HepG2 (cell line): ENCODE measurements around the gene UNC50. TPM values are rescaled to one million over a fixed set of nuclear protein-coding genes. Genes with fewer than 3 reads are reported as not detected.

Source experiments
- ATAC-seq: fragments of 200-7000 bp; cut with Tn5 transposase; 3 replicates; pipeline ENCODE4 v1.9.1; 2020; ENCODE audit warnings: mild to moderate bottlenecking, moderate library complexity
- BruUV-seq: library from RNA; stranded (reverse); fragments of 400-500 nt; replicated peaks from 2 replicates; lab custom pipeline; 2021; lab: Mats Ljungman, UMichigan
- CTCF ChIA-PET: fragments of 300-600 bp; formaldehyde crosslinking; extraction: SDS; loops from one replicate; lab custom pipeline; 2021; ENCODE audit warnings: low total read pairs, inconsistent platforms, low intra/inter-chr PET ratio; lab: Yijun Ruan, JAX
- POLR2A ChIA-PET: fragments of 350-600 bp; sonication (Branson Sonifier 250); formaldehyde crosslinking; loops from one replicate; lab custom pipeline; 2020; ENCODE audit warnings: antibody characterized with exemption, inconsistent platforms; lab: Yijun Ruan, JAX
- DNase-seq: peaks from one replicate; pipeline ENCODE4 v3.0.0-alpha.2; 2015; ENCODE audit warnings: low spot score
- FAIRE-seq: peaks from 3 replicates; lab custom pipeline; 2011; peaks lifted over from hg19 to GRCh38; lab: Jason Lieb, UNC
- H2AFZ ChIP-seq: one replicate; pipeline ENCODE4 v1.6.1; 2011; ENCODE audit warnings: low read length, inconsistent platforms
- H3K27ac ChIP-seq: fragments of 300-600 bp; 3 replicates; pipeline ENCODE4 v1.8.0; 2011; ENCODE audit warnings: mixed run types, mild to moderate bottlenecking, mixed read lengths, low read length, inconsistent platforms; ENCODE audit not compliant: insufficient read depth; ENCODE audit errors: extremely low read length
- H3K27me3 ChIP-seq, 2 experiments: fragments of 200-600 bp in 1 of 2; 2 replicates in 1 of 2; 3 replicates in 1 of 2; pipeline versions ENCODE4 v1.6.0 to v1.8.0; 2011; ENCODE audit warnings: low read length in 2 of 2, mild to moderate bottlenecking in 2 of 2, moderate library complexity in 2 of 2, inconsistent platforms in 1 of 2; ENCODE audit not compliant: insufficient read depth in 2 of 2, control insufficient read depth in 1 of 2
- H3K36me3 ChIP-seq, 2 experiments: fragments of 200-600 bp in 1 of 2; replicated peaks in 1 of 2; 2 replicates in 1 of 2; 3 replicates in 1 of 2; pipeline versions ENCODE4 v1.5.1 to v1.8.0; 2011; ENCODE audit warnings: low read length in 2 of 2, inconsistent platforms in 1 of 2; ENCODE audit not compliant: insufficient read depth in 2 of 2, control insufficient read depth in 1 of 2
- H3K4me1 ChIP-seq: 2 replicates; pipeline ENCODE4 v1.5.1; 2012; ENCODE audit warnings: low read length, inconsistent platforms; ENCODE audit not compliant: insufficient read depth
- H3K4me2 ChIP-seq: 2 replicates; pipeline ENCODE4 v1.6.0; 2011; ENCODE audit warnings: low read depth, low read length, inconsistent platforms
- H3K4me3 ChIP-seq, 3 experiments: fragments of 200-600 bp in 1 of 3; sonication (generic), shearing (Covaris generic) in 1 of 3; replicated peaks in 1 of 3; 2 replicates each; pipeline ENCODE4 v1.5.1; 2011 to 2016; ENCODE audit warnings: low read length in 3 of 3, inconsistent platforms in 2 of 3, low read depth in 2 of 3, mild to moderate bottlenecking in 2 of 3, control low read depth in 1 of 3, mixed read lengths in 1 of 3; ENCODE audit not compliant: insufficient read depth in 1 of 3
- H3K79me2 ChIP-seq: one replicate; pipeline ENCODE4 v1.6.1; 2011; ENCODE audit warnings: low read length, inconsistent platforms; ENCODE audit not compliant: insufficient read depth
- H3K9ac ChIP-seq: 2 replicates; pipeline ENCODE4 v1.6.0; 2011; ENCODE audit warnings: mild to moderate bottlenecking, low read depth, low read length, inconsistent platforms; ENCODE audit not compliant: insufficient read depth
- H3K9me3 ChIP-seq: 2 replicates; pipeline ENCODE4 v1.5.1; 2012; ENCODE audit warnings: mild to moderate bottlenecking, low read length
- H4K20me1 ChIP-seq: 2 replicates; pipeline ENCODE4 v1.6.0; 2011; ENCODE audit warnings: inconsistent platforms, mild to moderate bottlenecking, low read length, moderate library complexity; ENCODE audit not compliant: insufficient read depth
- HMGXB4 ChIP-seq, 2 experiments: sonication (generic) in 1 of 2; formaldehyde crosslinking in 1 of 2; IDR thresholded peaks; 2 replicates each; pipeline versions ENCODE4 v1.4.0 to v1.6.1; 2018 to 2020; ENCODE audit warnings: missing genetic modification reagents in 2 of 2, borderline replicate concordance in 1 of 2, low read depth in 1 of 2, mild to moderate bottlenecking in 1 of 2, missing biosample characterization in 1 of 2
- KMT2A ChIP-seq: sonication (generic); formaldehyde crosslinking; IDR thresholded peaks from 2 replicates; pipeline ENCODE4 v1.4.0; 2020; ENCODE audit warnings: missing genetic modification reagents
- MAX ChIP-seq: IDR thresholded peaks from 2 replicates; pipeline ENCODE4 v1.6.1; 2012; ENCODE audit warnings: inconsistent platforms
- NPAS2 ChIP-seq: sonication (generic); formaldehyde crosslinking; IDR thresholded peaks from 2 replicates; pipeline ENCODE4 v1.8.0; 2022; ENCODE audit warnings: mild to moderate bottlenecking, missing genetic modification reagents, borderline replicate concordance
- SMC3 ChIP-seq: IDR thresholded peaks from 2 replicates; pipeline ENCODE4 v1.6.1; 2011; ENCODE audit warnings: low read length, improper control_type of control experiment
- SP2 ChIP-seq: sonication (generic); formaldehyde crosslinking; IDR thresholded peaks from 2 replicates; pipeline ENCODE4 v1.5.1; 2020; ENCODE audit warnings: mild to moderate bottlenecking, missing genetic modification reagents
- TGIF2 ChIP-seq: IDR thresholded peaks from 2 replicates; pipeline ENCODE4 v1.6.1; 2016; ENCODE audit warnings: control low read depth, missing compliant biosample characterization
- ZBTB33 ChIP-seq: sonication (generic); formaldehyde crosslinking; IDR thresholded peaks from 2 replicates; pipeline ENCODE4 v1.4.0; 2020; ENCODE audit warnings: missing genetic modification reagents
- ZIK1 ChIP-seq: sonication (generic); formaldehyde crosslinking; IDR thresholded peaks from 2 replicates; pipeline ENCODE4 v1.5.0; 2020; ENCODE audit warnings: mild to moderate bottlenecking, low read depth, missing genetic modification reagents, borderline replicate concordance
- ZNF317 ChIP-seq: sonication (generic); formaldehyde crosslinking; IDR thresholded peaks from 2 replicates; pipeline ENCODE4 v1.5.0; 2020; ENCODE audit warnings: mild to moderate bottlenecking, missing genetic modification reagents
- ZNF746 ChIP-seq: sonication (generic); formaldehyde crosslinking; IDR thresholded peaks from 2 replicates; pipeline ENCODE4 v1.8.0; 2022; ENCODE audit warnings: mild to moderate bottlenecking, missing genetic modification reagents
- WGBS: methylation state at CpG from one replicate; pipeline ENCODE4 v1.1.6; 2017; ENCODE audit warnings: low lambda C conversion rate; 5-methylcytosine and 5-hydroxymethylcytosine counted together
- in situ Hi-C: cut with HindIII; loops from 2 replicates; pipeline ENCODE4 v1.10.0; 2017; ENCODE audit warnings: low pct_unique_long_range_greater_than_20kb; ENCODE audit not compliant: extremely low pct_ligation_motif_present
- intact Hi-C: fragments of 100-400 bp; cut with micrococcal nuclease; formaldehyde crosslinking; loops from one replicate; pipeline ENCODE4 v1.10.0; 2022; ENCODE audit not compliant: unreplicated experiment
- polyA plus RNA-seq, 8 experiments: library from polyadenylated mRNA; depleted of rRNA in 3 of 8; stranded (reverse) in 7 of 8; unstranded in 1 of 8; fragments of >200 nt; fragmentation: Illumina TruSeq in 4 of 8; extraction: Trizol in 4 of 8; gene quantifications; 2 replicates each; pipeline versions ENCODE4 v1.2.1 to v1.2.3, GENCODE V29; 2011 to 2016; ENCODE audit warnings: low read depth in 4 of 8, missing spikeins in 1 of 8, mixed read lengths in 1 of 8; ENCODE audit not compliant: insufficient read depth in 1 of 8
- total RNA-seq, 5 experiments: library from RNA; depleted of rRNA; stranded (reverse); fragments of >200 nt; fragmentation: Illumina TruSeq; extraction: Trizol; gene quantifications; 2 replicates each; pipeline ENCODE4 v1.2.3, GENCODE V29; 2016; ENCODE audit warnings: low read depth in 1 of 5

UNC50 gene
- total and polyA plus RNA-seq, 2 of the 13 experiments (the other 11 are each of a cell fraction or from before 2014, with no cell fraction given): 92.6 to 95.6 TPM

GRCh38 chr2:98568161-98568956, 40.0 kb upstream of the UNC50 start:
- WGBS: 95% methylated on average over 11 of the region's 11 CpGs
- Histone ChIP-seq H2AFZ (no peak overlapping the region), H3K27me3 (no peaks in the 10 kb centered on the region)
- no peak for TF ChIP-seq ZNF746 (CRISPR knock-in tag)
- TF ChIP-seq, all 625 proteins: peak for 0
- Histone ChIP-seq H3K9ac (no peak overlapping the region), H3K79me2 (no peaks in the 10 kb centered on the region), H4K20me1 (no peaks in the 10 kb centered on the region), H3K4me2 (no peak overlapping the region), H3K36me3 (peaks cover 12 to 42% of the 10 kb centered on the region in 2 experiments; a peak in 4 of 5 replicates), H3K4me3 (no peak overlapping the region), H3K27ac (no peak overlapping the region), H3K4me1 (no peaks in the 10 kb centered on the region), H3K9me3 (no peaks in the 10 kb centered on the region)
- ATAC-seq (no peak), DNase-seq (no peak), FAIRE-seq (no peak)
- POLR2A ChIA-PET: no interaction called here
- BruUV-seq: no TSS peak
- in situ Hi-C loops (loop anchor here (5.0 kb wide), 1 partner anchor 34 kb away; no protein-coding TSS in a partner anchor), intact Hi-C loops (loop anchor here (2.0 kb wide), 1 partner anchor 40 kb away; the partner anchor contains the start of genes COA5 and UNC50)
- CTCF ChIA-PET: interaction anchor here (0.8 to 3.0 kb wide), 2 partner anchors 33 to 498 kb away, joined by 4 to 32 read pairs; no protein-coding TSS in a partner anchor

GRCh38 chr2:98569197-98569793, 39.1 kb upstream of the UNC50 start:
- 67% methylated on average over 15 of the region's 19 CpGs for WGBS
- TF ChIP-seq ZIK1 (CRISPR knock-in tag) (no peak), KMT2A (CRISPR knock-in tag) (no peak), NPAS2 (CRISPR knock-in tag) (no peak), ZBTB33 (CRISPR knock-in tag) (no peak), ZNF317 (no peak), SP2 (CRISPR knock-in tag) (no peak), SMC3 (peak; percentile 79), TGIF2 (no peak), HMGXB4 (CRISPR knock-in tag; IDR thresholded peaks at IDR 0.05; ENCODE audit: borderline replicate concordance in 1 of 2, low read depth in 1 of 2) (peak in 1 of 2 experiments; percentile 56; a peak in 1 of 4 replicates), MAX (peak; percentile 29; the same call in 1 of the 2 replicates)

More at GRCh38 chr2:98569197-98569793, 39.1 kb upstream of the UNC50 start:
- Histone ChIP-seq H2AFZ (no peak overlapping the region), H3K79me2 (no peaks in the 10 kb centered on the region), H3K9ac (no peak overlapping the region), H3K27ac (no peak overlapping the region), H3K36me3 (peaks cover 8 to 40% of the 10 kb centered on the region in 2 experiments; a peak in 4 of 5 replicates), H3K27me3 (no peaks in the 10 kb centered on the region), H3K4me2 (no peak overlapping the region), H4K20me1 (no peaks in the 10 kb centered on the region), H3K4me3 (no peak overlapping the region), H3K4me1 (no peaks in the 10 kb centered on the region), H3K9me3 (no peaks in the 10 kb centered on the region)
- ATAC-seq (peak; percentile 89), FAIRE-seq (peak; percentile 57), DNase-seq (peak; percentile 41)
- intact Hi-C loops: loop anchor here (1.0 to 2.0 kb wide), 3 partner anchors 15 to 40 kb away; partner anchors contain the start of genes COA5 and UNC50
- in situ Hi-C loops: loop anchor here (5.0 kb wide), 1 partner anchor 33 kb away; no protein-coding TSS in a partner anchor
- no TSS peak for BruUV-seq
- ChIA-PET CTCF (interaction anchor here (0.8 to 3.0 kb wide), 3 partner anchors 32 to 497 kb away, joined by 4 to 32 read pairs (median 4); no protein-coding TSS in a partner anchor), POLR2A (no interaction called here)
